C4-2B (cell line): ENCODE measurements around the gene IGFN1.

Source experiments
- H3K27ac ChIP-seq: fragments of 450-650 bp; 2 replicates; pipeline ENCODE4 v1.5.1; 2017
- ZFX ChIP-seq: fragments of 450-650 bp; IDR thresholded peaks from 2 replicates; pipeline ENCODE4 v1.6.1; 2017
- TF ChIP-seq, protein P1 (sequence below): fragments of 450-650 bp; conservative IDR thresholded peaks from 2 replicates; pipeline ENCODE4 v1.5.1; 2017; ENCODE audit warnings: mild to moderate bottlenecking

IGFN1 gene

DNA sequence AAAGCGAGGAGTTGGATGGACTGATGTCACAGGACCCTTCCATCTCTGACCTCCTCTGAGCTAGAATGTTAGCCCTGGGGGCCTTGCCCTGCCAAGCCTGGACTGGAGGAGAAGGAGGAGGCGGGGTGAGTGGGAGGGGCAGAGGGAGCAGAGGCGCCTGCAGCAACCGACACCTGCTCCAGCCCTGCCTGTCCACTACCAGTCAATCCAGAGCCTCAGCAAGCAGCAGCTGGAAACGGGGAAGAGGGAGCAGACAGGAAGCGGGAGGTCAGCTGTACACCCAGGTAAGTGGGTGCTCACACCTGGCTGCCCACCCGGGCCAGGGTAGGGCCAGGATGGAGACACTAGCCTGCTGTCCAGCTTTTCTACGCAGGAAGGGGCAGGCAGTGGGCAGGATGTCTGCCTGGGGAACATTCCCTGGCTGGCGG lies at the start of gene IGFN1:
Gene IGFN1, plus strand, starts transcription at position 201 of the 428 bp plus-strand sequence. CDS start 2,470 bp downstream, outside the sequence.
- TF ChIP-seq ZFX: no peak
- TF ChIP-seq, protein P1, sequence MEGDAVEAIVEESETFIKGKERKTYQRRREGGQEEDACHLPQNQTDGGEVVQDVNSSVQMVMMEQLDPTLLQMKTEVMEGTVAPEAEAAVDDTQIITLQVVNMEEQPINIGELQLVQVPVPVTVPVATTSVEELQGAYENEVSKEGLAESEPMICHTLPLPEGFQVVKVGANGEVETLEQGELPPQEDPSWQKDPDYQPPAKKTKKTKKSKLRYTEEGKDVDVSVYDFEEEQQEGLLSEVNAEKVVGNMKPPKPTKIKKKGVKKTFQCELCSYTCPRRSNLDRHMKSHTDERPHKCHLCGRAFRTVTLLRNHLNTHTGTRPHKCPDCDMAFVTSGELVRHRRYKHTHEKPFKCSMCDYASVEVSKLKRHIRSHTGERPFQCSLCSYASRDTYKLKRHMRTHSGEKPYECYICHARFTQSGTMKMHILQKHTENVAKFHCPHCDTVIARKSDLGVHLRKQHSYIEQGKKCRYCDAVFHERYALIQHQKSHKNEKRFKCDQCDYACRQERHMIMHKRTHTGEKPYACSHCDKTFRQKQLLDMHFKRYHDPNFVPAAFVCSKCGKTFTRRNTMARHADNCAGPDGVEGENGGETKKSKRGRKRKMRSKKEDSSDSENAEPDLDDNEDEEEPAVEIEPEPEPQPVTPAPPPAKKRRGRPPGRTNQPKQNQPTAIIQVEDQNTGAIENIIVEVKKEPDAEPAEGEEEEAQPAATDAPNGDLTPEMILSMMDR: no peak
- no peak within 1 kb of the TSS for H3K27ac ChIP-seq

DNA sequence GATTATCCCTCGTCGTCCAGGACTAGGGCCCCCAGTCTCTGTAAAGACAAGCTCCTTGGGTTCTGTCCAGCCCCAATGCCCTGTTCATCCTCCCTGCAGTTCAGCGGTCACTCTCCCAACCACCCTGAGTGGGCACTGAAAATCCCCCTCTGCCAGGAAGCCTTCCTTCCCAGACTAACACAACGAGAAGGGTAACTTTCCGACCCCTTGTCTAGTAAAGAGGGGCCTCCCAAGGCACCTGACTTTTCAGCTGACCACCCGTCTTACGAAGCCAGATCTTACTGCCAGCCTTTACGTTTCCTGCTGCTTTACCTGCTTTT lies 49.7 kb upstream of the IGFN1 start:
- no peak overlapping the region for H3K27ac ChIP-seq
- no peak for TF ChIP-seq ZFX
- TF ChIP-seq, protein P1: no peak

DNA sequence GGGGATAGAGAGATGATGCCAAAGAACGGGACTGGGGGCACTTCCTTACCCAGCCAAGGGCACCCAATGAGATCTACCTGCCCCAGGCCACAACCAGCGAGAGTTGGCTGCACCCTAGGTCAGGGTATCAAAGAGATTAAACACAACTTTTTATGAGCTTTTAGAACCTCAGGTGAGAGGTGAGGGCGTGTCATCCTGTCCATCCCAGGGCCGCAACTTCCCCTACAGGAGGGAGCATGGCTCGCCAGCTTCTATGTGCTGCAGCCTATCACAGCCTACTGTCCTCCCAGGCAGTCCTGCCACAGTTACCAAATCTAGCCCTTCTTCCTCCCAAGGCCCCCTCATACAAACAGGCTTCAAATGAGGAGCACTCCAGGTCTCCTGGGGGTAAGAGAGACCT lies 49.2 kb upstream of the IGFN1 start:
- TF ChIP-seq, protein P1: no peak
- no peak for TF ChIP-seq ZFX

DNA sequence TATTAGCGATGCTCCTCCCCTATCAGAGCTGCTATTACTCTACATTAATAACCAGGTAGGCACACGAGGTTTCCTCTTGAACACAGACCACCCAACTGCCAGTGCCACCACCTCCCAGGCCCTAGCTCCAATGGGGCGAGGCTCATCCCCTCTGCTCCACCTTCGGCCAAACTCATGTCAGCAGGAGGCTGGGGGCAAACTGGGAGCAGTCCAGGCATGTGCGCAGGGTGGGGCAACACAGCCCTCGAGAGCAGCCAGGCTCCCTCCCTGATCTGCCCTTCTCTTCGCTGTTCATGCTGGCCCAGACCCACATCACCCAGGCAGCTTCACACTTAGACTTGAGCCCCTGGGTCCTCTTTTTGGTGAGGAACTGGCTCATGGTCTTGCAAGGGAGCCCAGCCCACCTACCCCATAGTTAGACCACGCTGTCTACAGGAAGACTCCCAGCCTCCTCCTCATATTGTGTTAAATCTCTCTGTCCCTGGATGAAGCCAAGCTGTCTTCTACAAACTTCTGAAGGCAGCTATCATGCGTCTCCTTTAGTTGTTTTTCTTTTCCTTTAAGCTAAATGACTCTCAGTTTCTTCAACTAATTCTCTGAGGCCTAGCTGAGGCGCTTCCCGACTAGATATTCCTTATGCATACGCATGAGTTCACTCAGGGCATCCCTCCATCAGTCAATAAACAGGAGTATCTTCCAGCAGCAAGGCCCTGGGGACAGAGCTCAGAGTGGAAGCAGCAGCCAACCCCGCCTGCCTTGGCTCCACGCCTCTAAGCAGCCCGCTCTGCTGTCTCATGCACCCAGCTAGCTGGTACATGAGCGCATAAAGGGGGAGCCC lies 48.4 kb upstream of the IGFN1 start:
- no peak overlapping the region for H3K27ac ChIP-seq
- TF ChIP-seq ZFX: no peak
- TF ChIP-seq, protein P1: no peak

More for the DNA sequence above, 49.2 kb upstream of the IGFN1 start:
- no peak overlapping the region for H3K27ac ChIP-seq

DNA sequence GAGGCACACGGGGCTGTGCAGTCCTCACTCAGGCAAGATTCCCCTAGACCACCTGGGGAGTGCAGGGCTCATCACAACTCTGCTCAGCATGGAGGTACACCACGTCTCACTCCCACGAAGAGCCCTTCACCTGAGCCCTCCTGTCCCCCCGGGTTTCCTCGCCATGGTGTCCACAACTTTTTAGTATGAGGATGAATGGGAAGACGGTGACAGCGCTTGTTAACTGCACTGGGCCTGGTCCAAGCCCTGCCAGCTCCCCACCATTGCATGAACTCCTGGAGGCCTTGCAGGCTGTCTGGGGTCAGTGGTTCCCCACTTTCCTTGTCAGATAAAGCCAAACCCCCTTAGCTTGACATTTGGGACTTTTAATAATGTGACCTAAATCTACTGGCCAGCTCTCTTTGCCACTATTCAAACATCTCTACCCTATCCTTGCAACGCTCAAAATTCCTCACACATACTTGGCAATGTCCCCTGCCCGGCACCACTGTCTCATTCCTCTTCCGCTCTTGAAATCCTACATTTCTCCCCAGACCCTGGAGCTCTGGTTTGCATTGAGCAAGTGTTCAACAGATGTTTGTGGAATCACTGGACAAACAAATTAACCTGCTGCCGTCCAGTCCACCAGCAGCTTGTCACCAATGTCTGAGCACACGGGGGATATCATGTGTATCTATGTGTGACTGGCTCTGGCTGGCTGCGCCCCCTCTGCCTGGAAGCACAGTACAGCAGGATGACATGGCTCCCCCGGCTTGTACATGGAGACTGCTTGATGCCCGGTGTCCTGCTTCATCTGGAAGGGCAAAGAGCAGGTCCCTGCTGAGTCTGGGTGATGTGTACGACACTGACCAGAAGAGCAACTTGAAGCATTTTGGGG lies 47.5 kb upstream of the IGFN1 start:
- TF ChIP-seq, protein P1: no peak
- TF ChIP-seq ZFX: no peak
- no peak overlapping the region for H3K27ac ChIP-seq

DNA sequence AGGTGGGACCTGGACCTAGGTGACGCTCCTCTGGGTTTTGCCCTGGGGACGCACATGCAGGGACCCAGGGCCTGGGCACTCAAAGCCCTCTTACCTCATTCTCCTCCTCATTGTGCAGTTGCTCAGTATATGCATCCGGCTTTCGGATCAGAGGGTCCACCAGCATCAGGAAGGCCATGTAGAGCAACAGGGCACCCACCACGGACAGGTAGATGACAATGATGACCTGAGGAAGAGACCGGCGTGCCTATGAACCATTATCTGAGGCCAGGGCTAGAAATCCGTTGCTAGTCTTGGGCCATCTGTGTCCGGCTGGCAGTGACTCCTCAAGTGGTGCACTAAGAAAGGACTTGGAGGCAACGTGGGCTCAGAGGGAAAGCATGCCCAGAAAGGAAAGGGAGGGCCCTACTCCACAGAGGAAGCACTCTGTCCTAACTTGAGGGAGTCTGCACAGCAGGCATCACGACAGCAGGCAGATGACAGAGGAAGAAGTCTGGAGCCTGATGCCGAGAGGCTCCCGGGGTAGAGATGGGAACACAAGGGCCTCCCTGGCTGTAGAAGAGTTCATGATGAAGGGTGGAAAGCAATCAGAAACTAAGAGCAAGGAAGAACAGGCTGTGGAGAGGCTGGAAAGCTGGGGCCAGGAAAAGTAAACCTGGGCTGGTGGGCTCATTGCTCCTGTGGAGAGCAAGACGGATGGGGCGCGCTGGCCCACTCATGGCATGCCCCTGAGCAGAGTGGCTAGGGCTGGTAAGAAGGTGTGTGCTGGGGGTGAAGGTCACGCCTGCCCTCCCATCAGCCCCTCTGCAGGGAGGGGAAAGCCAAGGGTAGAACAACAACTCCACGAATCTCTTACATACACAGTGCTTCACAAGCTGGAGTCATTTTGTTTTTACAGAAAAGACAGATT lies 46.6 kb upstream of the IGFN1 start:
- TF ChIP-seq ZFX: no peak
- TF ChIP-seq, protein P1: no peak
- H3K27ac ChIP-seq: no peak overlapping the region
